Prostate gland (tissue), 2 donors: ENCODE data around the gene MBNL1.

Experiments
- CTCF ChIP-seq, 4 experiments: fragments of 200-600 bp in 2 of 4; fragments of 450-650 bp in 2 of 4; sonication (generic) in 2 of 4; IDR thresholded peaks; 1 replicate in 3 of 4; 2 replicates in 1 of 4; pipeline ENCODE4 v1.5.1; 2016 to 2019; ENCODE audit warnings: antibody characterized with exemption in 4 of 4, mild to moderate bottlenecking in 2 of 4, moderate library complexity in 2 of 4
- POLR2A ChIP-seq: fragments of 450-650 bp; IDR thresholded peaks from one replicate; pipeline ENCODE4 v1.6.1; 2016; ENCODE audit warnings: antibody characterized with exemption, mild to moderate bottlenecking
- POLR2AphosphoS5 ChIP-seq: sonication (generic); formaldehyde crosslinking; IDR thresholded peaks from one replicate; pipeline ENCODE4 v1.6.1; 2017; ENCODE audit warnings: antibody characterized with exemption

GRCh38 chr3:152328841-152329240 lies 60.1 kb downstream of the MBNL1 start:
- no peak for TF ChIP-seq CTCF (IDR thresholded peaks at IDR 0.05)
- TF ChIP-seq POLR2AphosphoS5 = peak; percentile 64
- TF ChIP-seq POLR2A = no peak
